ENCODE data around the gene FAM180A. TPM values are rescaled to one million over a fixed set of nuclear protein-coding genes. Genes with fewer than 3 reads are reported as not detected.

FAM180A gene
- total and polyA plus RNA-seq, 2 experiments from 2014 or later: not detected

- DNase-seq (ENCODE audit: low spot score) (no peak), ATAC-seq (no peak)
- no peaks in the 10 kb centered on the region for H3K9me2 ChIP-seq (ENCODE audit: insufficient read depth)
- H3K4me3 Mint-ChIP-seq: no peak overlapping the region
- no peak overlapping the region for H3K27ac Mint-ChIP-seq
- H3K27me3 ChIP-seq (ENCODE audit: insufficient read depth): no peaks in the 10 kb centered on the region
- peaks cover 13% of the 10 kb centered on the region for H3K4me1 ChIP-seq (ENCODE audit: insufficient read depth)
- H3K27ac ChIP-seq (ENCODE audit: low read depth): no peak overlapping the region
- H2AFZ ChIP-seq: no peak overlapping the region
- no peaks in the 10 kb centered on the region for H3K9me3 Mint-ChIP-seq
- H3K4me2 ChIP-seq: no peak overlapping the region
- no peaks in the 10 kb centered on the region for H3K79me2 ChIP-seq (replicated peaks; ENCODE audit: insufficient read depth)
- no peak overlapping the region for H3K4me3 ChIP-seq
- H3K4me1 Mint-ChIP-seq: peaks cover 12% of the 10 kb centered on the region
- TF ChIP-seq EZH2phosphoT487 (IDR thresholded peaks at IDR 0.05; ENCODE audit: unreplicated experiment) (no peak), CTCF (conservative IDR thresholded peaks at IDR 0.05; ENCODE audit: low read depth in 2 of 2) (peak in 1 of 2 experiments; percentile 30; a peak in 1 of 4 replicates)
- H3K36me3 Mint-ChIP-seq (ENCODE audit: low read depth): no peaks in the 10 kb centered on the region
- H3F3A ChIP-seq (replicated peaks; ENCODE audit: low read depth): 0 out of 2 replicates have a peak, but pooled peaks cover 6% of the 10 kb centered on the region
- peaks cover 3% of the 10 kb centered on the region for H3K27me3 Mint-ChIP-seq (ENCODE audit: insufficient read depth, low read depth, poor library complexity)
- no peaks in the 10 kb centered on the region for H4K20me1 ChIP-seq (replicated peaks; ENCODE audit: insufficient read depth)
- H3K36me3 ChIP-seq (ENCODE audit: insufficient read depth): no peaks in the 10 kb centered on the region
Measured at GRCh38 chr7:135712182-135712782, 36.3 kb downstream of the FAM180A start.

GRCh38 chr7:135711139-135711469 lies 37.5 kb downstream of the FAM180A start:
- Histone ChIP-seq H3F3A (replicated peaks; ENCODE audit: low read depth) (0 out of 2 replicates have a peak, but pooled peaks cover 6% of the 10 kb centered on the region), H2AFZ (peak overlapping the region; percentile 90), H3K27ac (ENCODE audit: low read depth) (no peak overlapping the region), H3K4me1 (ENCODE audit: insufficient read depth) (peaks cover 13% of the 10 kb centered on the region), H3K9me2 (ENCODE audit: insufficient read depth) (no peaks in the 10 kb centered on the region), H3K36me3 (ENCODE audit: insufficient read depth) (no peaks in the 10 kb centered on the region), H3K4me3 (no peak overlapping the region), H3K4me2 (peak overlapping the region; percentile 71; the same call in 1 of the 2 replicates), H3K27me3 (ENCODE audit: insufficient read depth) (no peaks in the 10 kb centered on the region), H3K79me2 (replicated peaks; ENCODE audit: insufficient read depth) (no peaks in the 10 kb centered on the region), H4K20me1 (replicated peaks; ENCODE audit: insufficient read depth) (no peaks in the 10 kb centered on the region)
- Mint-ChIP-seq H3K36me3 (ENCODE audit: low read depth) (no peaks in the 10 kb centered on the region), H3K27me3 (ENCODE audit: insufficient read depth, low read depth, poor library complexity) (peaks cover 3% of the 10 kb centered on the region), H3K4me3 (no peak overlapping the region), H3K27ac (no peak overlapping the region), H3K9me3 (no peaks in the 10 kb centered on the region), H3K4me1 (peaks cover 12% of the 10 kb centered on the region)
- ATAC-seq: no peak; the same call in 2 of the 3 replicates
- DNase-seq (ENCODE audit: low spot score): no peak
- TF ChIP-seq ZNF114 (CRISPR knock-in tag; IDR thresholded peaks at IDR 0.05) (no peak), CREB1 (CRISPR knock-in tag; IDR thresholded peaks at IDR 0.05; ENCODE audit: low read depth) (no peak), EZH2 (IDR thresholded peaks at IDR 0.05; ENCODE audit: low read depth, unreplicated experiment) (no peak), ZNF331 (CRISPR knock-in tag; IDR thresholded peaks at IDR 0.05; ENCODE audit: low read depth) (no peak), JUNB (IDR thresholded peaks at IDR 0.05; ENCODE audit: unreplicated experiment) (no peak), STAT1 (IDR thresholded peaks at IDR 0.05; ENCODE audit: unreplicated experiment) (no peak)
- TF ChIP-seq, protein P1, sequence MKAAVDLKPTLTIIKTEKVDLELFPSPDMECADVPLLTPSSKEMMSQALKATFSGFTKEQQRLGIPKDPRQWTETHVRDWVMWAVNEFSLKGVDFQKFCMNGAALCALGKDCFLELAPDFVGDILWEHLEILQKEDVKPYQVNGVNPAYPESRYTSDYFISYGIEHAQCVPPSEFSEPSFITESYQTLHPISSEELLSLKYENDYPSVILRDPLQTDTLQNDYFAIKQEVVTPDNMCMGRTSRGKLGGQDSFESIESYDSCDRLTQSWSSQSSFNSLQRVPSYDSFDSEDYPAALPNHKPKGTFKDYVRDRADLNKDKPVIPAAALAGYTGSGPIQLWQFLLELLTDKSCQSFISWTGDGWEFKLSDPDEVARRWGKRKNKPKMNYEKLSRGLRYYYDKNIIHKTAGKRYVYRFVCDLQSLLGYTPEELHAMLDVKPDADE (IDR thresholded peaks at IDR 0.05): no peak
- TF ChIP-seq, protein P2, sequence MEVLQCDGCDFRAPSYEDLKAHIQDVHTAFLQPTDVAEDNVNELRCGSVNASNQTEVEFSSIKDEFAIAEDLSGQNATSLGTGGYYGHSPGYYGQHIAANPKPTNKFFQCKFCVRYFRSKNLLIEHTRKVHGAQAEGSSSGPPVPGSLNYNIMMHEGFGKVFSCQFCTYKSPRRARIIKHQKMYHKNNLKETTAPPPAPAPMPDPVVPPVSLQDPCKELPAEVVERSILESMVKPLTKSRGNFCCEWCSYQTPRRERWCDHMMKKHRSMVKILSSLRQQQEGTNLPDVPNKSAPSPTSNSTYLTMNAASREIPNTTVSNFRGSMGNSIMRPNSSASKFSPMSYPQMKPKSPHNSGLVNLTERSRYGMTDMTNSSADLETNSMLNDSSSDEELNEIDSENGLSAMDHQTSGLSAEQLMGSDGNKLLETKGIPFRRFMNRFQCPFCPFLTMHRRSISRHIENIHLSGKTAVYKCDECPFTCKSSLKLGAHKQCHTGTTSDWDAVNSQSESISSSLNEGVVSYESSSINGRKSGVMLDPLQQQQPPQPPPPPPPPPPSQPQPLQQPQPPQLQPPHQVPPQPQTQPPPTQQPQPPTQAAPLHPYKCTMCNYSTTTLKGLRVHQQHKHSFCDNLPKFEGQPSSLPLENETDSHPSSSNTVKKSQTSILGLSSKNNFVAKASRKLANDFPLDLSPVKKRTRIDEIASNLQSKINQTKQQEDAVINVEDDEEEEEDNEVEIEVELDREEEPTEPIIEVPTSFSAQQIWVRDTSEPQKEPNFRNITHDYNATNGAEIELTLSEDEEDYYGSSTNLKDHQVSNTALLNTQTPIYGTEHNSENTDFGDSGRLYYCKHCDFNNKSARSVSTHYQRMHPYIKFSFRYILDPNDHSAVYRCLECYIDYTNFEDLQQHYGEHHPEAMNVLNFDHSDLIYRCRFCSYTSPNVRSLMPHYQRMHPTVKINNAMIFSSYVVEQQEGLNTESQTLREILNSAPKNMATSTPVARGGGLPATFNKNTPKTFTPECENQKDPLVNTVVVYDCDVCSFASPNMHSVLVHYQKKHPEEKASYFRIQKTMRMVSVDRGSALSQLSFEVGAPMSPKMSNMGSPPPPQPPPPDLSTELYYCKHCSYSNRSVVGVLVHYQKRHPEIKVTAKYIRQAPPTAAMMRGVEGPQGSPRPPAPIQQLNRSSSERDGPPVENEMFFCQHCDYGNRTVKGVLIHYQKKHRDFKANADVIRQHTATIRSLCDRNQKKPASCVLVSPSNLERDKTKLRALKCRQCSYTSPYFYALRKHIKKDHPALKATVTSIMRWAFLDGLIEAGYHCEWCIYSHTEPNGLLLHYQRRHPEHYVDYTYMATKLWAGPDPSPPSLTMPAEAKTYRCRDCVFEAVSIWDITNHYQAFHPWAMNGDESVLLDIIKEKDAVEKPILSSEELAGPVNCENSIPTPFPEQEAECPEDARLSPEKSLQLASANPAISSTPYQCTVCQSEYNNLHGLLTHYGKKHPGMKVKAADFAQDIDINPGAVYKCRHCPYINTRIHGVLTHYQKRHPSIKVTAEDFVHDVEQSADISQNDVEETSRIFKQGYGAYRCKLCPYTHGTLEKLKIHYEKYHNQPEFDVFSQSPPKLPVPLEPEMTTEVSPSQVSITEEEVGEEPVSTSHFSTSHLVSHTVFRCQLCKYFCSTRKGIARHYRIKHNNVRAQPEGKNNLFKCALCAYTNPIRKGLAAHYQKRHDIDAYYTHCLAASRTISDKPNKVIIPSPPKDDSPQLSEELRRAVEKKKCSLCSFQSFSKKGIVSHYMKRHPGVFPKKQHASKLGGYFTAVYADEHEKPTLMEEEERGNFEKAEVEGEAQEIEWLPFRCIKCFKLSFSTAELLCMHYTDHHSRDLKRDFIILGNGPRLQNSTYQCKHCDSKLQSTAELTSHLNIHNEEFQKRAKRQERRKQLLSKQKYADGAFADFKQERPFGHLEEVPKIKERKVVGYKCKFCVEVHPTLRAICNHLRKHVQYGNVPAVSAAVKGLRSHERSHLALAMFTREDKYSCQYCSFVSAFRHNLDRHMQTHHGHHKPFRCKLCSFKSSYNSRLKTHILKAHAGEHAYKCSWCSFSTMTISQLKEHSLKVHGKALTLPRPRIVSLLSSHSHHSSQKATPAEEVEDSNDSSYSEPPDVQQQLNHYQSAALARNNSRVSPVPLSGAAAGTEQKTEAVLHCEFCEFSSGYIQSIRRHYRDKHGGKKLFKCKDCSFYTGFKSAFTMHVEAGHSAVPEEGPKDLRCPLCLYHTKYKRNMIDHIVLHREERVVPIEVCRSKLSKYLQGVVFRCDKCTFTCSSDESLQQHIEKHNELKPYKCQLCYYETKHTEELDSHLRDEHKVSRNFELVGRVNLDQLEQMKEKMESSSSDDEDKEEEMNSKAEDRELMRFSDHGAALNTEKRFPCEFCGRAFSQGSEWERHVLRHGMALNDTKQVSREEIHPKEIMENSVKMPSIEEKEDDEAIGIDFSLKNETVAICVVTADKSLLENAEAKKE (CRISPR knock-in tag; IDR thresholded peaks at IDR 0.05): no peak
